ENCODE results near the gene PGA5.

Gene PGA5

GRCh38 chr11:61266602-61267001, 25.6 kb downstream of the PGA5 start:
- no peak for DNase-seq (ENCODE audit: low read depth in 3 of 3)

GRCh38 chr11:61267437-61267841, 26.5 kb downstream of the PGA5 start:
- DNase-seq (ENCODE audit: low read depth in 3 of 3) = no peak

DNA sequence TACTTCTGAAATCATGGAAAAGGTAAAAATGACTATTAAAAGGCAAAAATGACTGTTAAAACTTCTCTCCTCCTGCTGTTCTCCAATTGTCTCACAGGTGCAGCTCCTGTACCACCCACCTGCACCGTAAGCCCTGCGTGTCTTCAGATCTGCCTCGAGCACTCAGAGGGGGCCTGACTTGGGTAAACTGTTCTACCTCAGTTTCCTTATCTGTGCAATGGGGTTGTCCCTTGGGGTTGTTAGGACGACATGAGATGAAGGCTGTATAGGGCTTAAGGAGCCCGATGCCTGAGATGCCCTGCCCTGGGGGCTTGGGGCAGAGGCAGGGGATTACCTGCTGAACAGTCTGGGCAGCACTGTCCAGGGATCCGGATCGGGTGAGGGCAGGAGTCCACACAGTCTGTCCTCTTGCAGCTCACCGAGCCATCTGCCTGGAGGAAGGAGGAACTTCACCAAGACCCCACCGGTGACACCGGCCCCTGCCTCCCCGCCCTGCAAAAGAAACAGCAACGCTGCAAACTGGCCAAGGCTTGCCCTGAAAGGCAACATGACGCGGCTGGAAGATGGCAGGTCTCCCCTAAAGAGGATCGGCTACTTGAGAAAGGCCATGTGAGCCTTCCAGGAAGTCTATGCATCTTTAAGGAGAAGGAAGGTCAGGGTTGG, 27.7 kb downstream of the PGA5 start:
- DNase-seq (ENCODE audit: low read depth in 3 of 3) = no peak

- DNase-seq (ENCODE audit: low read depth in 3 of 3) = no peak
Observed at GRCh38 chr11:61270354-61271076, 29.5 kb downstream of the PGA5 start.

DNA sequence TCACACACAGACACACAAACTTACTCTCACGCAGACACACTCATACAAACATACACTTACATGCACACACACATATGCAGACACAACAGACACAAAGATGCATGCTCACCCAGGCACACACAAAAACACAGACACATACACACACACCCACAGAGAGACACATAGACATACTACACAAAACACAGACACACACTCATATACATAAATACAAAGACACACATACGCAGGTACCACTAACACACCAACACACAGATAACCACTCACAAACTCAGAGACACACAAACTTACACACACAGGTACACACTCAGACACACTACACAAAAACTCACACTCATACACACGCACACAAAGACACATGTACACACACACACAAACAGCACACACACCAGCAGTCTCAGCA, 31.8 kb downstream of the PGA5 start:
- no peak for DNase-seq (ENCODE audit: low read depth in 3 of 3)

- no peak for DNase-seq (ENCODE audit: low read depth in 3 of 3)
Observed at GRCh38 chr11:61273178-61274078, 32.5 kb downstream of the PGA5 start.

- no peak for DNase-seq (ENCODE audit: low read depth in 3 of 3)
Observed at GRCh38 chr11:61274084-61274483, 33.1 kb downstream of the PGA5 start.

DNA sequence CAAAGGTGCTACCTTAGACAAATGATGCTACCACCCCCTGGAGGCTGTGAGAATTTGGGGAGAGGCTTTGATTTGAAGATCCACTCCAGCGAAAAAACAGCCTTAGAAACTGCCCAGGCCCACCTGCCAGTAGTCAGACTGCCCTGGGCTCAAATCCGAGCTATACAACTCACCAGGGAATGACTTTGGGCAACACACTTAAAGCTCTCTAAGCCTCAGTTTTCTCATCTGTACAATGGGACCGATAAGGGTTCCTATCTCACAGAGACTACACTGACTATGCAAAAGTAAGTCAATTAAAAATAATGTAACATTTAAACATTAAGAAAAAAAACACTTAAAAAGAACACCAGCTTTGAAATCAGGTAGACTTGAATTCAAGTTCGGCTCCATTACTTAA, 34.2 kb downstream of the PGA5 start:
- no peak for DNase-seq (ENCODE audit: low read depth in 3 of 3)

- no peak for DNase-seq (ENCODE audit: low read depth in 3 of 3)
Observed at GRCh38 chr11:61277186-61278000, 36.4 kb downstream of the PGA5 start.

- no peak for DNase-seq (ENCODE audit: low read depth in 3 of 3)
Observed at GRCh38 chr11:61278001-61278470, 37.1 kb downstream of the PGA5 start.

DNA sequence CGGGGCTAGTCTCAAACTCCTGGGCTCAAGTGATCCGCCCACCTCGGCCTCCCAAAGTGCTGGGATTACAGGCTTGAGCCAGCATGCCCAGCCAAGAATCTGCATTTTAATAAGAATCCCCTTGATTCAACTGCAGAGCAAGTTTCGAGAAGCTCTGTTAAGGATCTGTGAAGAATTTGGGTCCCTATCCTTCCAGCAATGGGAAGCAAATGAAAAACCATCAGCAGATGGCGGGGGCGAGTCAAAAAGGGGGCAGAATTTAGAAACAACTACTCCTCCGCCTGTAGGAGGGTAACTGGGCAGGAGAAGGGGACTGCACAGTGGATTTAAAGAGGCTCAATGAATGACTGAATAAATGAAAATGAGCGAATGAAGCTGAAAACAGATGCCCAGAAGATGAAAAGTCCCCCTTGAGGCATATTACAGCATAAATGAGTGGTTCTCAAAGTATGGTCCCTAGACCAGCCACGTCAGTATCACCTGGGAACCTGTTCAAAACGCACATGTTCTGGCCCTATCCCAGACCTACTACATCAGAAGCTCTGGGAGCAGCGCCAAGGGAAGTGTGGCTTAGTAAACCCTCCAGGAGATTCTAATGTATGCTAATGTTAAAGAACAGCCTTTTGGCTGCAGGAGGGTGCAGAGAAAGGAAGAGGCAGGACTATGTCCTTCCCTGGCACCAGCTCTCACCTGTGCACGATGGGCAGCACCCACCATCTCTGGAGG, 39.1 kb downstream of the PGA5 start:
- no peak for DNase-seq (ENCODE audit: low read depth in 3 of 3)

DNA sequence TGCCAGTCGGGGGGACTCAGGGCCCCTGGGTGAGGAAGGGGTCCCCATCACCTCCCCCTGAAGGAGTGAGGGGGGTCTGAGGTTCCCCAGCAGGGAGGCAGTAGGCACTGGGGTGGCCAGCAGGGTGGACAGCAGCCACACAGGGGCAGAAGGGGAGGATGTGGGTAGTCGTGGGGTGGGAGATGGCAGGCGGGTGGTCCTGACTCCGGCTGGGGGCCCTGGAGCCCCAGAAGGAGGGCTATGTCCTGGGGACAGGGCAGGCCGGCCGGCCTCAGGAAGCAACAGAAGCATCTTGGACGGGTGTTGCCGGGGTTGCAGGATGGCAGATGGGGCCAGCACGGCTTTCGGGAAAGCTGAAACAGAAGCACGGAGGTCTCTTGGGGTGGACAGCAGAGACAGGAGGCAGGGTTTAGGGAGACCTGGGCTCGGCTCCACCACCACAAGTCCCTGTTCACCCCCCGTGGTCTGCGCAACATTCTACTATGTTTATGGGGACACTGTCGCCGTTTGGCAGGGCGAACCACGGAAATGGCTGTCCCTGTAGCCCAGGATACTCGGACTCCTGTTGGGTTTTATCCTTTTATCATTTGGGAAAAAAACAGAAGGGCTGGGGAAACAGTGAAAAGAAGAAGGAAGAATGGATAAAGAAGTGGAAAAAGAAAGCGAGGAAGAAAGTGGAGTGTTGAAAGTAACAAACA, 40.1 kb downstream of the PGA5 start:
- no peak for DNase-seq (ENCODE audit: low read depth in 3 of 3)

DNA sequence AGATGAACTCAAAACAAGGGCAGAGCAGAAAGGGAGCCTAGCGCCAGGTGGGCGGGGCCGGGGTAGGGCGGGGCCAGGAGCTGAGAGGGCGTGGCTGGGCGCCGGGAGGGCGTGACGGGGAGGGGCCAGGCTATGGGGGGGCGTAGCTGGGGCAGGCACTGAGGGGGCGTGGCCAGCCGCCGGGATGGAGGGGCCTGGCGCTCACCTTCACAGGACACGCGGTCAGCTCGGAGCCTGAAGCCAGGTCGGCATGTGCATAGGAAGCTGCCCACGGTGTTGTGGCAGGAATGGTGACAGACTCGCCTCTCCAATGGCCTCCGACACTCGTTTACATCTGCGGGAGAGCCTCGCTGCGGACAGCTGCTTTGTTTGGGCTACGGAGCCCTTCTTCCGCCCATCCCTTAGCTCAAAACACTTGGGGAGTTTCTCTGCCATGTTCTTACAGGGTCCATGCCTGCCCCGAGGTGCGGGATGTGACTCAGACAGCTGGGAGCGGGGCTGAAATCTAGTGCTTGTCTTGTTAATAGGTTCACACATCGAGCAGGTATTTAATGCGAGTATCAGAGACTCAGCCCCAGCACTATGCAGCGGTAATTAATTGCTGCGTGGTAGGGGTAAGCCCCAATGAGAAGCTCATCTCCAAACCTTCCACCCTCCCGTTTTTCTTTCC, 40.7 kb downstream of the PGA5 start:
- no peak for DNase-seq (ENCODE audit: low read depth in 3 of 3)

DNA sequence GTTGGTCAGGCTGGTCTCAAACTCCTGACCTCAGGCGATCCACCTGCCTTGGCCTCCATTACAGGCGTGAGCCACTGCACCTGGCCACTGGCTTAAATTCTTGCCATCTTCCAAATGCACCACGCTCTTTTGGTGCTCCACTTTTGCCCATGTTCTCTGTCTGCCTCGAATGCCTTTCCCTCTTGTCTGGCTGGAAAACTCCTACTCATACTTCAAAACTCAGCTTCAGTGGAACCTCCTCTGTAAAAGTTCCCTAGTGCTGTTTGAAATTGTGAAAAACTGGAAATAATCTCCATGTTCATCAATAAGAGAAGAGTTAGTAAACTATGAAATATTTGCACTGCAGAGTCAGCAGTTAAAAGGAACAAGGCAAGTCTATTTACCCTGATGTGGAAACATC, 42.6 kb downstream of the PGA5 start:
- DNase-seq (ENCODE audit: low read depth in 3 of 3) = no peak

- DNase-seq (ENCODE audit: low read depth in 3 of 3) = no peak
Observed at GRCh38 chr11:61287338-61287977, 46.5 kb downstream of the PGA5 start.

DNA sequence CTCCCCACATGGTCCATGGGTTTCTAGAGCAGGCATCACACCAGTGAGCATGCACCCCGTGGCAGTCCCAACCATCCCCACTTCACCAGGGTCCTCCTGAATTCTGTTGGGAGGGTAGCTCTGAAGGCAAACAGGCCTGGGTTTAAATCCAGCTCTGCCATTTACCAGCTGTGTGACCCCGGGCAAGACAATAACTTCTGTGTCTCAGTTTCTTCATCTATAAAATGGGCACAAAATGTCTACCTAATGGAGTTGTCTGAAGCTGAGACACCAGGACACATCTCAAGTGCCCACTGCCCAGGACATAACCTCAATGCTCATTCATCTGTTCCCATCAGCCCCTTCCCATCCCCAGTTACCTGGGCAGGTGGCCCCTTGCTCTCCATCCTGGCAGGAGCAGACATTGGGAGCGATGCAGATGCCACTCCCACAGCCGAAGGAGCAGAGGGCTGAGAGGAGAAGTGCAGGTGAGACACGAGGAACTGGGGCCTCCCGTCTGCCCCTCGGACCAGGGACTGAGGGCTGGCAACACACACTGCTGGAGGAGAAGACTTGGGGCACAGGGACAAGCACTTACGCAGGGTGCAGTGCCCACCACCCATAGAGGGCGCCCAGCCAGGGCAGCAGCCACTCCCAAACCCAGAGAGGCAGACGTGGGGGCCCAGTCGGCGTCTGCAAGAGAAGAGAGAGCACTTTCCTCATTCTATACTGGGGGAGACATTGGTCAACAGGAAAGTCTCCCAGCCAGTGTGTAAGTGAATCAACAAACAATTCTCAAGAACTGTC, 50.1 kb downstream of the PGA5 start:
- no peak for DNase-seq (ENCODE audit: low read depth in 3 of 3)

GRCh38 chr11:61292356-61292755, 51.4 kb downstream of the PGA5 start:
- no peak for DNase-seq (ENCODE audit: low read depth in 3 of 3)
